ENCODE data around the gene KANSL1.
"Not testable (repeated sequence)": the region's sequence is repeated elsewhere in the genome, so short reads cannot be mapped to it uniquely, and the experiment has no call there.

The KANSL1 gene

DNA sequence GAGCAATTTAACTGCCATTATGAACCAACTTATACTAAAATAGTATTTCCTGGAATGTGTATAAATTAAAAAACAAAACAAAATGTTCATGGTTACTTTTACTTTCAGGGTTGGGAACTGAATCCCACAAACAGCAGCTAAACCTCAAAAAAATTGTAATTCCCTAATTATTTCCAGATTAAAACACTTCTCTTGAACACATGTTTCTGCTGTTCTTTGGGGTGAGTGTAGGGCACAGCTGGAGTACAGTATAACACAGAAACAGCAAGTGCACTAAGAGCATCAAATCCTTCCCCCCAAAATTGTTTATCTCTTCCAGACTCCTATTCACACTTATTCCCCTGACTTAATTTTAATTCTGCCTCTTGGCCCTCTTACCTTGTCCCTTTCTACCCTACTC is 56.4 kb downstream of the KANSL1 start:
- DNase-seq (ENCODE audit: low spot score) = no peak

DNA sequence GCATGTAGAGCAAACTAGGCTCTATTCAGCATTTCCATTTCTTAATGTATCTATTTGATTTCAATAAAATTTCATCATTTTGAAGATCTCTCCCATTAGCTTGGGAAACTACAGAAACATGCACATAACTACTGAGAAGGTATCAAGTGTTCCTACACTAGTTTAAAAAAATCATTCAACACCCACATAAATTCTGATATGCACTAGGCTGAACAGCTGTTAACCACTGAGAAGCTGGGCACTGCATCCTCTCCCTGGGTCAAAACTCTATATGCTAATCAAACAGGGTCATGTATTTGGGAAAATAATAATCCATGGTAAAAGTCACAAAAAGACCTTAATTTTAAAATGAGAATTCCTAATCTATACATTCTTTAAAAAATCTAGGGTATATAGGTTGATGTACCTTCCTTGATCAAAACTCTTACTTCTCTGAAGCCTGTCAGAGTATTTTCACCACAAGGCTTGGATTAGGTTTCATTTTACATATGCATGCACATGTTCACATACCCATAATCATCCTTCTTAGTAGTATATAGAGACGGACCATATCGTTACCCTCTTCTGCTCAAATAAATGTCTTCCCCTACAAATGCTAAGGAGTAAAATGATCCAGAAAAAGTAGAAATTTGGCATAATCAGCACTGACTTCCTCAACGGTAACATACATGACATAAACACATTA is 57.2 kb downstream of the KANSL1 start:
- DNase-seq (ENCODE audit: low spot score) = no peak

DNA sequence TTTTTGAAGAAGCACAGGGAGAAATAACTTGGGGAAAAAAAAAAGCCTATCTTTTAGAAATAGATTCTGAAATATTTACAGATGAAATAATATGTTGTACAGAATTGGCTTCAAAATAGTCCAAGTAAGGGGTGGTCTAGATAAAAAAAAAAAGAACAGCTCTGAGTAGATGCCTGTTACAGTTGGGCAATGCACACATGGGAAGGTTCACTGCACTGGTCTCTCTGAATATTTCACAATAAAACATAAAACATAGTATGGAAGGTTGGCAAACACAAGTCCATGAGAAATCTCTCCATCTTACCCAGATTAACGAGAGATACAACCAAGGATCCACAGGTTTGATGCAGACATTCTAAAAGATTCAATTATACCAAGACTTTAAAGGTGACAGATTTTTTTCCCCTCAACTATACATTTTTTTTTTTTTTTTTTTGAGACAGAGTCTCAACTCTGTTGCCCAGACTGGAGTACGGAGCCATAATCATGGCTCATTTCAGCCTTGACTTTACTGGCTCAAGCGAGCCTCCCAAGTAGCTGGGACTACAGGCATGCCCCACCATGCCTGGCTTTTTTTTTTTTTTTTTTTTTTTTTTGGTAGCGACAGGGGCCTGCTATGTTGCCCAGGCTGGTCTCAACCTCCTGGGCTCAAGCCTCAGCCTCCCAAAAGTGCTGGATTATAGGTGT is 58.0 kb downstream of the KANSL1 start:
- no peak for DNase-seq (ENCODE audit: low spot score)

DNA sequence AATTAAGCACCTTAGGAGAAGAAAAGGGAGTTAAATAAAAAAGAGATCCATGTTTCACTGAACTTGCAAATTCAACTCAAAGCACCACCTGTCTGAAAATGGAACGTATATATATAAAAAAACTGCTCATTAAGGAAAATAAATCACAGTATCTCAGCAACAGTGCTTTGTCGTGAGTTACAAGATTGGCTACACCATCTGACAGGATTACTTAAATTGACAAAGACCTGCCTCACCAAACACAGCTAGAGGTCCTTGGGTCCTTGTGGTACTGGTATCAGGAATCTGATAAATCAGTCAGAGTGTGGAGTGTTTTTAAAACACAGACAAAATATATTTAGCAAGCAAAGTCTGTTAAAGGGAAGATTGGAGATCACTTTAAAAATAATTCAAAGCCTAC is 63.9 kb downstream of the KANSL1 start:
- no peak for DNase-seq (ENCODE audit: low spot score)

DNA sequence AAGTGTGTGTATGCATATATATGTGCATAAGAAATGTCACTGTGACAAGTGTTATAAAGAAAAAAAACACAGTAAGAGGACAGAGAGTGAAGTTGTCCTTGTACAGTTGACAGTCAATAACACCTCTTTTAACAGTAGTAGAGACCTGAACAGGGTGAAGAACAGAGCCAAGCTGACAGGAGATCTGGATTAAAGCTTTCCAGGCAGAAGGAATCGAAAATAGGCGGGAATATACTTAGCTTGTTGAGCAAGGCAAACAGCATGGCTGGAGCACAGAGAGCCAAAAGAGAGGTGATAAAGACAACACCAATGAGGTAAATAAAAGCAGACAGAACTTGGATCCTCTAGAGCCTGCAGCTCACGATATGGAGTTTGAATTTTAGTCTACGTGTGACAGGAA is 64.8 kb downstream of the KANSL1 start:
- no peak for DNase-seq (ENCODE audit: low spot score)

DNA sequence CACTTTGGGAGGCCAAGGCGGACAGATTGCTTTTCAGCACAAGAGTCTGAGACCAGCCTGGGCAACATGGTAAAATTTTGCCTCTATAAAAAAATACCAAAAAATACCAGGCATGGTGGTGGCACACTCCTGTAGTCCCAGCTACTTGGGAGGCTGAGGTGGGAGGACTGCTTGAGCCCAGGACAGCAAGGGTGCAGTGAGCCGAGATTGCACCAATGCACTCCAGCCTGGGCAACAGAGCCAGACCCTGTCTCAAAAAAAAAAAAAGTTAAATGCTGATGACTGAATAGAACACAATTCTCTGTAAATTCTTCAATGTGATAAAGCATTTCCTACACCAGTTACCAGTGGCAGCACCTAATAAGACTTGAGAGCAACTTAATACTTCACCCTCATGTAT is 65.7 kb downstream of the KANSL1 start:
- no peak for DNase-seq (ENCODE audit: low spot score)

DNA sequence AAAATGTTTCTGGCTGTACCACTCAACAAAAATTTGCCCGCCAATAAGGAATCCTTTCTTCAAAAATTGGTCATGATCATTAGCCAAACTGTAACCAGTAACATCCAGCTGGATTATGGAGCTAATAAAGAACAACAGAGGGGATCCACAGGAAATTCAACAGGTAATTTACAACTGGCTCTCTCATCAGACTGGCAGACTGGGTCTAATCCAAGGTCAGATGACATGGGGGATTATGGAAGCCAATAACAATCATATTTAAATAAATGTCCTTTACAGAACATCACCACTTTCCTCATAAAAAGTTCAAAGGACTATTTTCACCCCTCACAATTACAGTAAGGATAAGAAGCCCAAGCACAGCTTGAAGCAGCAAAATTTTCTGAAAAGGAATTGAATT is 66.4 kb downstream of the KANSL1 start:
- DNase-seq (ENCODE audit: low spot score) = no peak

DNA sequence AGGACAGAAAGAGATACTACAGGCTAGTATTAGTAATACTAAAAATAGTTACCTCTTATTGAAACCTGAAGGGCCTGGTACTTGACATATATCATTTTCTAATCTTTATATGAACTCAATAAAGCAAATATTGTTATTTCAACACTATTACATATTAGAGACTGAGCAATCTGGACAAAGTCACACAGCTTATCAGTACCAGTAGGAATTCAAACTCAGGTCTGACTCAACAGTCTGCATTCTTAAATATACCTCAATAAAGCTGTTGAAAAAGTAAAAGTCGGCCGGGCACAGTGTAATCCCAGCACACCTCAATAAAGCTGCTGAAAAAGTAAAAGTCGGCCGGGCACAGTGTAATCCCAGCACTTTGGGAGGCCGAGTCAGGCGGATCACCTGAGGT is 67.4 kb downstream of the KANSL1 start:
- no peak for DNase-seq (ENCODE audit: low spot score)

DNA sequence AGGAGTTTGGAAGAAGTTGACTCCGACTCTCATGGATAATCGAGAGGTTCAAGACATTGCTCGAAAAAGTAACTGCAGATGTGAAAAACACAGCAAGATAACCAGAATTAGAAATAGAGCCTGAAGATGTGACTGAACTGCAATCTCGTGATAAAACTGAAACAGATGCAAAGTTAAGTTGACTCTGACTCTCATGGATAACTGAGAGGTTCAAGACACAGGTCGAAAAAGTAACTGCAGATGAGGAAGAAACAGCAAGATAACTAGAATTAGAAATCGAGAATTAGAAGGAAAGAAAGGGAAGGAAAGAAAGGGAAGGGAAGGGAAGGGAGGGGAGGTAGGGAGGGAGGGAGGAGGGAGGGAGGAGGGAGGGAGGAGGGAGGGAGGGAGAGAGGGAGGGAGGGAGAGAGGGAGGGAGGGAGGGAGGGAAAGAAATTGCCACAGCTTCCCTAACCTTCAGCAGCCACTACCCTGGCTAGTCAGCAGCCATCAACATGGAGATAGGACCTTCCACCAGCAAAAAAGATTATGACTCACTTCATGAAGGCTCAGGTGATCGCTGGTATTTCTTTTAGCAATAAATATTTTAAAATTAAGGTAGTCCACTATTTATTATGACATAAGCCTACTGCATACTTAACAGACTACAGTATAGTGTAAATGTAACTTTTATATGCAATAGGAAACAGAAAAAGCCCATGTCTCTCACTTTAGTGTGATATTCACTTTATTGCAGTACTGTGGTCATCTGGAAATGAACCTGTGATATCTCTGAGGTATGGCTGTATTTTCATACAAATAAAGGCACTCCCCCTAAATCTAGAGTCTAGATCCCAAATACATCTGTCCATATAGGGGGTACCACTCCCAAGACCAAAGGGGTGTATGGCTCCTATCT is 68.3 kb downstream of the KANSL1 start:
- no peak for DNase-seq (ENCODE audit: low spot score)

DNA sequence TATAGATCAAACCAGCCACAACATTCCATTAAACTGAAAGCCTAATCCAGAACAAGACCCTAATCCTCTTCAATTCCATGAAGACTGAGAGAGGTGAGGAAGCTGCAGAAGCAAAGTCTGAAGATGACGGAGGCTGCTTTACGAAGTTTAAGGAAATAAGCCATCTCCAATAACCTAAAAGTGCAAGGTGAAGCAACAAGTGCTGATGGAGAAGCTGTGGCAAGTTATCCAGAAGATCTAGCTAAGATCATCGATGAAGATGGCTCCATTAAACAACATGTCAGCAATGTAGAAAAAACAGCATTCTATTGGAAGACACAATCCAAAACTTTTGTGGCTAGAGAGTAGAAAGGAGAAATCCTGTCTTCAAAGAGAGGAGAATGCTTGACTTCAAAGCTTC is 69.6 kb downstream of the KANSL1 start:
- no peak for DNase-seq (ENCODE audit: low spot score)

DNA sequence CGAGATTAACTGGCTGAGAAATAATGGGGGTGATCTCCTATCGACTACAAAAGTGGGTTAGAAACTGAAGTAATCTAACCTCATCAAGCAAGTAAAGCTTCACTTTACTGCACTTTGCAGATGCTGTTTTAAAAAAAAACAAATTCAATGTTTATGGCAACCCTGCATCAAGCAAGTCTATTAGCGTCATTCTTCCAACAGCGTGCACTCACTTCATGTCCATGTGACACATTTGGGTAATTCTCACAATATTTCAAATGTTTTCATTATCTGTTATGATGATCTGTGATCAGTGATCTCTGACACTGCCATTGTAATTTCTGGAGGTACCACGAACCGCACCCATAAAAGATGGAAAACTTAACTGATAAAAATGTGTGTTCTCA is 70.8 kb downstream of the KANSL1 start:
- DNase-seq (ENCODE audit: low spot score) = no peak

DNA sequence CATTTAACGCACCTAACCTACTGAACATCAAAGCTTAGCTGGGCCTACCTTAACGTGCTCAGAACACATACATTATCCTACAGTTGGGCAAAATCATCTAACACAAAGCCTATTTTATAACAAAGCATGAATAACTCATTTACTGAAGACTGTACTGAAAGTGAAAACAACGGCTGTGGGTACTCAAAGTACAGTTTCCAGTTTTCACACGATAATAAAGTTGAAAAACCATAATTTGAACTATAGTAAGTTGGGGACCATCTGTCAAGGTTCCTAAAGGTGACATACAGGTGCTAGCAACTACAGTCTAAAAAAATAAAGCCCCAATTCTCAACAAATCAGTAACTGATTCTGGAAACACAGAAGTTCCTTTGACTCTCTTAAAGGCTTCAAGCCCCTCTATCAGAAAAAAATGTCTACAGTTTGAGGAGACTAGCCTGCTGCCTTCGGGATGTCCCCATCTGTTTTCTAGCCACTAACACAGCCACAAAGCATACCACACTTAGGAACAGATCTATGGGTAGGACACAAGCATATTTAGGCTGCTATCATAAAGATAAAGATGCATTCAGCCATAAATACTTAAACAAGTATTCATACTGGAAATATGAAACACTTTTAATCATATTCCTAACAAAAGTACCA is 71.3 kb downstream of the KANSL1 start:
- DNase-seq (ENCODE audit: low spot score) = no peak

DNA sequence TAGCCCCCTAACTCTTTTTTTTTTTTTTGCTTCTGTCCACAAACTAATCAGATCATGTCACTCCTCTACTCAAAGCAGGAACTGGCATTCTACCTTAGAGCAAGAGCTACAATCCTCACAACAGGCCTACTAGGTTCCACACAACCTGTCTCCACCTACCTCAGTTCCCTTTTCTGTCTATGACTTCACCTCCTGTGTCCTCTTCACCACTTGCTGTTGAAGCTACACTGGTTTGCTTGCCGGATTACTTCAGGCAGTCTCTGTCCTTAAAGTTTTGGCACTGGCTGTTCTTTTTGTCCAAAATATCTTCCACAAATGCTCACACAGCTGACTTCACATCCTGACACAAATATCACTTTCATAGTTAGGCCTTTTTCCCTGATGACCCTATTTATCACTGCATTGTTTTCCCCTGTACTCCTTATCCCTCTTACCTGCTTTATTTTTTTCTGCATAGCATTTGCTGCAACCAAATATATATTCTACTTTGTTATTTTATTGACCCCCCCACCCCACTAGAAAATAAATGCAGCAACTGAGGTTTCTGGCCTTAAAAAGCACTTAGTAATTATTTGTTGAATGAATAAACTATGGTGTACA is 72.0 kb downstream of the KANSL1 start:
- no peak for DNase-seq (ENCODE audit: low spot score)

DNA sequence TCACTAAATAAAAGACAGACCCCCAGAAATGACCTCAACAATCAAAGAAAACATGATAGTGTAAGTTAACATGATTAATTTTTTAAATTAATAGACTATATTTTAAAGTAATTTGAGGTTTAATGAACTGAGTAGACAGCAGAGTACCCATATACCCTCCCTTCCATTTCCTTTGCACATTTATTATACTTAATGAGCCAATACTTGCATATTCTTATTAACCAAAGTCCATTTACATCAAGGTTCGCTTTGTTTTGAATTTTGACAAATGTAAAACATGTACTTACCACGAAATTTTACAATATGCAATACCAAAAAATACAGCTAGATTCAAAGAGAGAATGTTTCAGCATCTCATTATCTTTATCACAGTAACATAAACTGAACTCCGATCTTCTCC is 72.7 kb downstream of the KANSL1 start:
- no peak for DNase-seq (ENCODE audit: low spot score)

DNA sequence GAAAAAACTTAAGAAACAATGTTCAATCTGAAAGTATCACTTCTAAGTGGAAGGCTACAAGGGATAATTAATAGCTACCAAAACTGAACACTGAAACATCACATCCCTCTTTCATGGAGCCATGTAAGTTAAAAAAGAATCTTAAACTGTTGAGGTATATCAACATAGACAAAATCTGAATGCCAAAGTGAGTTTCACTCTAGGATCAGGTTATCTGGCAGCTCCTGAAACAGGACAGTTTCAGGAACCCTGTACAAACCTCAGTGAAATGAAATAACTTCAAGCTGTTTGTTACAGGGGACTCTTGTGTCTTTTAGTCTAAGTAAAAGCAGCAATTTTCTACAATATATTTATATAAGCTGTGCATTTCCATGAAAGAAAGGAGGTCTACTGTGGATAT is 73.2 kb downstream of the KANSL1 start:
- no peak for DNase-seq (ENCODE audit: low spot score)

DNA sequence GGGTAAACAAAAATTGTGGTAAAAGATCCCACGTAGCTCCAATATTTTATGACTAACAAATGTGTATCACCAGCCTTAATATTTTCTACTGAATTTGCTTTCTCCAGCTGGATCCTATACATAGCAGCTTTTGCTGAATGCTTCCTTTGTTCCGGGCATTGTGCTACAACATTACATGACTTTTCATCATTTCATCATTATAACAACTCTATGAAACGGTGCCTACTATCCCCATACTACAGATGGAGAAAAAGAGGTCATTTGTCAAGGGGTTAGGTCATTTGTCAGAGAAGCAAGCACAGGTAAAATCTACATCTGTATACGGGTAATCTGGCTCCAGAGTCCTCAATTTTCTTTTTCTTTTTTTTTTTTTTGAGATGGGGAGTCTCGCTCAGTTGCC is 74.3 kb downstream of the KANSL1 start:
- no peak for DNase-seq (ENCODE audit: low spot score)

DNA sequence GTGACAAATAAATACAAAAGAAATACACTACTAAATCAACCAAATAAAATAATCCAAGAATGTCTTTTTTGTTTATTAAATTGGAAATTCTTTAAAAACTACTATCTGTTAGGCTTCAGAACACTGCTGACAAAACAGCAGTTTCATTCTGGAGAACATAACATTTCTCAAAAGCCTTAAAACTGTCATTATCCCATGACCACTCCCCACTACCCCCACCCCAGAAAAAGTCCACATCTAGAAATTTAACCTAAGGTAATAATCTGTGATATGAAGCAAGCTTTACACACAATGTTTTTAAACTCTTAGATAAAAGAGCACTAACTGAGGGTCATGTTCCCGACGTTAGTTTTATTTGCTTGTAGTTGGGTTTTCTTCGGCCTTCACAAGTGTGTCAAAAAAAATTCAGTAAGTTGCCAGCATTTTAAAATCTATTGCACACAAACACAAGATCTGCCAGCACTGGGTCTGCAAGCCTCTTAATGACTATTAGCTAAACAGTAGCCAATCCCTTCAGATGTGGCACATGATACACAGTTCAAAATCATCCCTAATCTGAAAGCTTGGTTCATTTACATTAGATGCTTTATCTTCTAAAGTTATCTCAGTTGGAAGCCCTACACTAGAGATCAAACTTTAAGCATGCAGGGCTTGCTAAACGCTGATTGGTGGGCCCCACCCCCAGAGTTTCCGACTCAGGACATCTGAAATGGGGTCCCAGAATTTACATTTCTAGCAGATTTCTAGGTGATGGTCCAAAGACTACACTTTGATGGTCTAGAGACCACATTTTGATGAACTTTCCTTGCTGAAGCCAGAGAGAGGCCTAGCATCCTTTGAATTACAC is 75.2 kb downstream of the KANSL1 start:
- DNase-seq (ENCODE audit: low spot score) = no peak

DNA sequence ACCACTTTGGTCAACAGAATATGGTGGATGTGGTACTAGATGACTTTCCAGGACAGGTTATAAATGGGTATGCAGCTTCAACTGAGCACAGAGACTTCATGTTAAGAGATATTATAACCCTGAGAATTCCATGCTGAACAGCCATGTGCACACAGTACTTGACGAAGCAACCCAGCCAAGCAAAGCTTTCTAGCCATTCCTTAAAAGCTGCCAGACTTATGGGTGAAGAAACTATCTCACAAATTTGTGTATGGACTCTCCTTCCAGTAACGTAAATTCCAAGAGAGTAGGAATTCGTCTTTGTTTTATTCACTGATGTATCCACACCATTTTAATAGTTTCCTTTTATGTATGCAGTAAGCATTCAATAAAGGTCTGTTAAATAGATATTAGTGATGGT is 76.1 kb downstream of the KANSL1 start:
- DNase-seq (ENCODE audit: low spot score) = no peak

DNA sequence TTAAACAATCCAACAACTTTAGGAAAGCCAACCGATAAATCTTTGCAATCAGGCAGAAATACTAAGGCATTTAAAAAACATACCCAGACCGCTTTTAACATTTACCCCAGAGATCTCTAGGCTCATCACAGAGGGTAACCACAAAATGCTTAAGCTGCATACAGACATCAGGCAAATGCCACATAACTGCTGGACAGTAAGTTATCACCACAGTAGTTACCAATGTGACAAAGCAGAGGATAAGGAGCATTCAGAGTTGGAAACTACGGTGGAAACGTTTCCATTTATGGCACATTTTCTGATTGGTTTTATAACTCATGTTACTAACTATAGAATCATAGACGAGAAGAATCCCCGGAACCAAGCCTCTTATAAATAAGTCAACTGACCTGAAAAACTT is 77.5 kb downstream of the KANSL1 start:
- no peak for DNase-seq (ENCODE audit: low spot score)

DNA sequence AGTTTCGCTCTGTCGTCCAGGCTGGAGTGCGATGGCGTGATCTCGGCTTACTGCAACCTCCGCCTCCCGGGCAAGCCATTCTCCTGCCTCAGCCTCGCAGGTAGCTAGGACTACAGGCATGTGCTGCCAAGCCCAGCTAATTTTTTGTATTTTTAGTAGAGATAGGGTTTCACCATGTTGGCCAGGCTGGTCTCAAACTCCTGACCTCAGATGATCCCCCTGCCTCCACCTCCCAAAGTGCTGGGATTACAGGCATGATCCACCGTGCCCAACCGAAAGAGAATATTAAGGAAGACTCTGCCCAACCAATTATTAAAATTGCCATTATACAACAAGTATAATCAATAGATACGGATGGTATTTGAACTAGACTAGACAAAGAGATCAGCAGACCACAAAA is 82.0 kb downstream of the KANSL1 start:
- DNase-seq (ENCODE audit: low spot score) = not testable (repeated sequence)

DNA sequence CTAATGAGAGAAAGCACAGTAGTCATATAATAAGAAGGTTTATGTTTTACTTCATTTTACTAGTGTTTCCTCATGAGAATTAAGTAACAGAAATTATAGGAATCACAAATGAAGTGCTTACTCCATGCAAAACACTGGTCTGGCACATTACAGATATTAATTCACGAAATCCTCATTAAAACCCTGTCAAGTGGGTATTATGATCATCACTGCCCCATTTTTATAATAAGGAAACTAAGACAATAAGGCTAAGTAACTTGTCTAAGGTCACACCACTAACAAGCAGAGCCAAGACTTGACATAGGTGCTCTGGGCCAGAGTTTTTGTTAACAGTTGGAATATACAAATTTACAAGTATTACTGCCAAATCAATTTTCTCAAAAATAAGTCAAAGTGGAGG is 83.0 kb downstream of the KANSL1 start:
- no peak for DNase-seq (ENCODE audit: low spot score)

Data from RKO (cell line).